ENCODE results near the gene SIL1.

The SIL1 gene

DNA sequence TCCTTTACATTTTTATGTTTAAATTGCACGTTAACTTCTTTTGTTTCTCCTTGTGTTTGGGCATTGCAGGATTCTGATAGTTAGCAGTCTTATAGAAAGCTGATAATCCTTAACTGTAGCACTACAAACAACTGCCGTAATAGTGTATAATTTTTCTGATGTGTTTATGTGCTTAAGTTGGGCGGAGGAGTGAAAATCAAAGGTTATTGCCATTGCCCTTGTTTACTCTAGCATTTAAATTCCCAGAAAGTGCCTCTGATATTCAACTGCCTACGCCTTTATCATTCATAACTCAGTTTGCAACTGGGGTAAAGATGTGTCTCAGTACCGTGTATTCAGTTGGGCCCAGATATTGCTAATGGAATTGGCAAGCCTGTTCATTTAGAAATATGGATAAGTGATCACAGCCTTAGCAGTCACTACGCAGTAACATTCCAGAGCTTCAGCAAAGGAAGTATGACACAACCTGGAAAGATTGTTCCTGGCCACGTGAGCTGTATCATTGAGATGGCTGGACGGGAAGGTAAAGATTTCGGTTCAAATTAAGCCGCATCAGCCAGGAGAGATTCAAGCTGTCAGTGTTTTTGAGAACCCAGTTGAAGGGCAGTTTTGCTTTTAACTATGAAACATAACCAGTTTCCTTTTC is 294.9 kb downstream of the SIL1 start:
- DNase-seq = no peak

DNA sequence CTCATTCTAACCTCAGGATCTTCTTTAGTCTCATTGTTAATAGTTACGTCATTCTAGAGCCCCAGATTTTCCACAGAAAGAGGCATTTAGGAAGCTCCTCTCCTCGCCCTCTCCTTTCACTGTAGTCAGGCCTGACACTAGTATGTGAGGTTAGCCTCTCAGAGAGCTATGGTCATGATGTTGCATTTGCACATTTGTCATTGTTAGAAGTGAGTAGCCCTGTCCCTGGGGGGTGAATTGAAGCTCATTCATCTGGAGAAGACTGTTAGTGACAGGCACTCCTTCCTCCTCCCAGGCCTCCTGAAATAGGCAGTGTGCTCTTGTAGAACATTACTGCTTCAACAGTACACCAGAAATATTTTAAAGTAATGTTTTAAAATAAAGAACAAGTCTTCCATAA is 296.5 kb downstream of the SIL1 start:
- peak; percentile 91 for DNase-seq

DNA sequence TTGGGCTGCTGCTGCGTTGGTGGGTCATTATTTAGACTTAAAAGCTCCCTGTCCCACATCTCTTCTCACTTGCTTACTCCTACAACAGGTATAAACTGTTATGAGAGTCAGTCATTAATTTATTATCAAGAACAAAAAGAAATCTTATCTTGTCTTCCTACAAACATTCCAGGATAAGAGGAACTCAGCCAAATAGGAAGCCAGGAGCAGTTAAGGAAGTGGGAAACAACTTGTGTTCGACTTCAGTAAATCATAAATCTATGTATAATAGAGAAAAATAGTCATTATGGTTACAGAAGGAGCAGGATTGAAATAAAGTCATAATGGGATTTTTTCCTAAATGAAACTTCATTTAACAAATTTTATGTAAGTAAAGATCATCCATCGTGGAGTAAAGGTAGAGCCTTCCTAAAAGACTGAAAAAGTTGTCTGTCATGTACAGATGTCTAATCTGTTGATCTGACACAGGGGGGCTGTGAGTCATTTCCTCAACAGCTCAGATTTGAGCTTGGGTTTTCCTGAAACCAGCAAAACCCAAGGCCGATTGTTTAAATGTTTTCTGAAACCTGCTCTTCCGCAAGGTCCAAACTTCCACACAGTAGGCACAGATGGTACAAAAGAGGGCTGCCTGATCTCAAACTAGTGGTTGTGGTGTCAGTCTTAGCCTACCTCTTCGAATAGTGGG is 297.7 kb downstream of the SIL1 start:
- DNase-seq = no peak

DNA sequence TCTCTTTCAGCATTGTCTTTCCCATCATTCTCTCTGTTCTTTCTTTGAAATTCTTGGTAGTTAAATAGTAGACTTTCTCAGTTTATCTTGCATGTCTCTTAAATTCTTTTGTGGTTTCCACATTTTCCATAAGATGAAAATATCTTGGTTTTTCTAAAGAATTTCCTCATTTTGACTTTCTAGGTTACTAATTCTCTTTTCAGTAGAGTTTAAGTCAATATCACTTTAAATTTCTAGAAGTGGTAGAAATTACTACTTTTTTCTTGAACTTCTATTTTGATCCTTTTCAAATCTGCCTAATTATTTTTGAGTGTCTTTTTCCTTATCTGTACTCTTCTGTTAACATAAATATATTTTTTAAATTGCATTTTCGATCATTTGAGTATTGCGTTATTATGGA is 299.4 kb downstream of the SIL1 start:
- no peak for DNase-seq

DNA sequence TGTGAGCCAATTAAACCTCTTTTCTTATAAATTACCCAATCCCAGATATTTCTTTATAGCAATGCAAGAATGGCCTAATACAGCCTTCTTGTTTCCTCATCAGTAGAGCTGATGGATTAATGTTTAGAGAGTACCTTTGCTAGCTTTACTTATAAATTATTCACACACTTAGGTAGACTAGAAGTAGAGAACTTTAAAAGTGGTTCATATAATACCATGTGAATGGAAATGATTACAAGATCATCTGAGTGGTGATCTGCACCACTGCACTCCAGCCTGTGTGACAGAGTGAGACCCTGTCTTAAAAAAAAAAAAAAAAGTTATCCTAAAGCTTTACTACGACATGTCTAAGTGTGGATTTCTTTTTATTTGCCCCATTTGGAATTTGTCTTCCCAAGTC is 299.9 kb downstream of the SIL1 start:
- DNase-seq = no peak
